HG03439 (cell line): ENCODE results near the gene MRPS25.
"Not testable (repeated sequence)": the region's sequence is repeated elsewhere in the genome, so short reads cannot be mapped to it uniquely, and the experiment has no call there.

Experiments used
- ATAC-seq: cut with Tn5 transposase; IDR thresholded peaks from one replicate; pipeline ENCODE4 v1.9.1; 2021; ENCODE audit warnings: mild to moderate bottlenecking, moderate library complexity; ENCODE audit not compliant: unreplicated experiment

The MRPS25 gene

GRCh38 chr3:15044326-15044725 lies 20.8 kb downstream of the MRPS25 start:
- no peak for ATAC-seq

GRCh38 chr3:15043408-15044171 lies 21.5 kb downstream of the MRPS25 start:
- no peak for ATAC-seq

- ATAC-seq: no peak
Measured at GRCh38 chr3:15042936-15043335, 22.2 kb downstream of the MRPS25 start.

- ATAC-seq: no peak
Measured at GRCh38 chr3:15041950-15042349, 23.2 kb downstream of the MRPS25 start.

GRCh38 chr3:15040844-15041243 lies 24.3 kb downstream of the MRPS25 start:
- ATAC-seq: no peak

GRCh38 chr3:15038306-15038705 lies 26.8 kb downstream of the MRPS25 start:
- ATAC-seq: no peak

GRCh38 chr3:15033103-15033502 lies 32.0 kb downstream of the MRPS25 start:
- no peak for ATAC-seq

GRCh38 chr3:15032650-15033049 lies 32.5 kb downstream of the MRPS25 start:
- ATAC-seq: no peak

- ATAC-seq: no peak
Measured at GRCh38 chr3:15029625-15030024, 35.5 kb downstream of the MRPS25 start.

GRCh38 chr3:15023719-15024118 lies 41.4 kb downstream of the MRPS25 start:
- ATAC-seq: no peak

- ATAC-seq: no peak
Measured at GRCh38 chr3:15023249-15023648, 41.9 kb downstream of the MRPS25 start.

- ATAC-seq: no peak
Measured at GRCh38 chr3:15017191-15017590, 47.9 kb downstream of the MRPS25 start.

GRCh38 chr3:15015456-15015855 lies 49.7 kb downstream of the MRPS25 start:
- ATAC-seq: no peak

- ATAC-seq: no peak
Measured at GRCh38 chr3:15014606-15015328, 50.3 kb downstream of the MRPS25 start.

- no peak for ATAC-seq
Measured at GRCh38 chr3:15011174-15011573, 53.9 kb downstream of the MRPS25 start.

GRCh38 chr3:15010664-15011063 lies 54.5 kb downstream of the MRPS25 start:
- ATAC-seq: no peak

GRCh38 chr3:15009167-15009566 lies 55.9 kb downstream of the MRPS25 start:
- no peak for ATAC-seq

GRCh38 chr3:15007681-15008141 lies 57.4 kb downstream of the MRPS25 start:
- no peak for ATAC-seq

- not testable (repeated sequence) for ATAC-seq
Measured at GRCh38 chr3:14999182-14999581, 65.9 kb downstream of the MRPS25 start.
